ENCODE measurements around the gene CFAP68.

Gene CFAP68

GRCh38 chr11:111922803-111923202 lies 43.5 kb downstream of the CFAP68 start:
- no peak overlapping the region; the same call in 1 of the 2 replicates for H3K4me3 ChIP-seq (ENCODE audit: low read depth, low read length)
- DNase-seq (ENCODE audit: low read depth, low spot score) = peak; percentile 72
- no peak for TF ChIP-seq CTCF (IDR thresholded peaks at IDR 0.05; ENCODE audit: insufficient read depth, low read length, missing control alignments)
- ChIA-PET POLR2A (interaction anchor here (0.6 kb wide), 1 partner anchor 47 kb away, joined by 3 read pairs; no protein-coding TSS in a partner anchor), CTCF (interaction anchor here (0.9 to 2.6 kb wide), 5 partner anchors 8 to 59 kb away, joined by 3 to 11 read pairs (median 5); no protein-coding TSS in a partner anchor)

- H3K4me3 ChIP-seq (ENCODE audit: low read depth, low read length) = no peak overlapping the region
- ChIA-PET CTCF (interaction anchor here (0.9 to 3.9 kb wide), 6 partner anchors 9 to 59 kb away, joined by 3 to 18 read pairs (median 6); no protein-coding TSS in a partner anchor), POLR2A (interaction anchor here (0.6 to 1.4 kb wide), 2 partner anchors 12 to 47 kb away, joined by 3 to 5 read pairs; partner anchors contain the start of gene CRYAB)
These were observed 44.0 kb downstream of the CFAP68 start for GRCh38 chr11:111923351-111923788.

GRCh38 chr11:111923951-111924350 lies 44.6 kb downstream of the CFAP68 start:
- H3K4me3 ChIP-seq (ENCODE audit: low read depth, low read length) = no peak overlapping the region
- TF ChIP-seq CTCF (IDR thresholded peaks at IDR 0.05; ENCODE audit: insufficient read depth, low read length, missing control alignments) = no peak
- DNase-seq (ENCODE audit: low read depth, low spot score) = no peak
- POLR2A ChIA-PET = interaction anchor here (1.4 kb wide), 1 partner anchor 12 kb away, joined by 5 read pairs; the partner anchor contains the start of gene CRYAB
- CTCF ChIA-PET = interaction anchor here (1.1 to 3.9 kb wide), 5 partner anchors 9 to 58 kb away, joined by 3 to 18 read pairs (median 6); no protein-coding TSS in a partner anchor

More at GRCh38 chr11:111923351-111923788, 44.0 kb downstream of the CFAP68 start:
- DNase-seq (ENCODE audit: low read depth, low spot score) = no peak
- TF ChIP-seq CTCF (IDR thresholded peaks at IDR 0.05; ENCODE audit: insufficient read depth, low read length, missing control alignments) = no peak

- no peak for DNase-seq (ENCODE audit: low read depth, low spot score)
- ChIA-PET CTCF (interaction anchor here (1.2 to 7.7 kb wide), 9 partner anchors 10 to 354 kb away, joined by 4 to 134 read pairs (median 5); partner anchors contain the start of gene DIXDC1), POLR2A (interaction anchor here (1.0 to 2.0 kb wide), 4 partner anchors 12 to 91 kb away, joined by 3 to 10 read pairs (median 6); partner anchors contain the start of gene CRYAB)
- H3K4me3 ChIP-seq (ENCODE audit: low read depth, low read length) = no peak overlapping the region
- TF ChIP-seq CTCF (IDR thresholded peaks at IDR 0.05; ENCODE audit: insufficient read depth, low read length, missing control alignments) = no peak
These were observed 46.6 kb downstream of the CFAP68 start for GRCh38 chr11:111925953-111926352.

- ChIA-PET CTCF (interaction anchor here (0.7 to 7.7 kb wide), 13 partner anchors 8 to 353 kb away, joined by 3 to 134 read pairs (median 5); partner anchors contain the start of genes ALG9, C11orf52 and DIXDC1), POLR2A (interaction anchor here (0.6 to 2.0 kb wide), 9 partner anchors 8 to 92 kb away, joined by 3 to 10 read pairs (median 3); partner anchors contain the start of genes C11orf52, CRYAB and DIXDC1)
- peak; percentile 85 for DNase-seq (ENCODE audit: low read depth, low spot score)
- H3K4me3 ChIP-seq (ENCODE audit: low read depth, low read length) = peak overlapping the region; percentile 49
- TF ChIP-seq CTCF (IDR thresholded peaks at IDR 0.05; ENCODE audit: insufficient read depth, low read length, missing control alignments) = no peak
These were observed 47.4 kb downstream of the CFAP68 start for GRCh38 chr11:111926505-111927391.
